ENCODE results near the gene IGF2BP2.
"Not testable (repeated sequence)": the region's sequence is repeated elsewhere in the genome, so short reads cannot be mapped to it uniquely, and the experiment has no call there.

Gene IGF2BP2

GRCh38 chr3:185825006-185825638 lies at the start of gene IGF2BP2:
Gene IGF2BP2, minus strand, starts transcription at chr3:185825042. Its CDS starts 82 bp downstream, at chr3:185824960.
- DNase-seq (ENCODE audit: low read depth in 2 of 3, low spot score in 1 of 3) = peak; percentile 15 to 36 (median 20)

DNA sequence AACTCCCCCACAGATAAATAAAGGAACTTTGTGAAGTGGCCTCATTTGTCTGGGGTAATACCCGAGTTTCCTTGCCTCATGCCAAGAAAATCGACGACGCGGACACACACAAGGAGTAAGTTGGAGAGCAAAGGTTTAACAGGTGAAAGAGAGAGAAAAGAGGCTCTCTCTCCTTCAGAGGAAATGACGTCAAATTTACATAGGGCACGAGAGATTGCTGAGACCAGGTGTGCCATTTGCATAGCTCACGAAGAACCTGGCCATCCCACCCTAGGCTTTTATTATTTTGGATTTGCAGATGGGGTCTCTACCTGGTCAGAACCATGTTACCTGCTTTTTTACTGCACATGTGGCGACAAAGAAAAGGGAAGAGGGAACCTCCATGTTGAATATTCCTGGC lies 49.3 kb upstream of the IGF2BP2 start:
- no peak for DNase-seq (ENCODE audit: low read depth in 2 of 3, low spot score in 1 of 3)

GRCh38 chr3:185867650-185868049 lies 42.8 kb upstream of the IGF2BP2 start:
- no peak for DNase-seq (ENCODE audit: low read depth in 2 of 3, low spot score in 1 of 3)

GRCh38 chr3:185866995-185867394 lies 42.2 kb upstream of the IGF2BP2 start:
- DNase-seq (ENCODE audit: low read depth in 2 of 3, low spot score in 1 of 3) = no peak

DNA sequence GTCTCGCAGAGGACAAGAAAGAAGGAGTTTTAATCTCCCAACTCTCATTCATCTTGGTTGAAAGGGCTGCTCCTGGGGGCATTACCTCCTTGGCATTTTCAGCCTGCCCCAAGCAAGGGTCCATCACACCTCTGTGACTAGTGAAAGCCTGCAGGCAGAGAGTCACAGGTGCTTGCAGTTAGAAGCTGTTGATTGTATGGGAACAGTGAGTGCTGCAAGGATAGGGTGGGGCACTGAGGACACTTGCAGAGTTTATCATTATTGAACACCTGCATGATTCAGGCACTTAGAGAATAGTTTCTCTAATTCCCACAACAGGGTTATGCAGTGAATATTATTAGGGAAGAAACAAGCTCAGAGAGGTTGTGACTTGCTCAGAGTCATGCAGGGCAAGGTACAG lies 41.7 kb upstream of the IGF2BP2 start:
- DNase-seq (ENCODE audit: low read depth in 2 of 3, low spot score in 1 of 3) = no peak

GRCh38 chr3:185865247-185865646 lies 40.4 kb upstream of the IGF2BP2 start:
- no peak for DNase-seq (ENCODE audit: low read depth in 2 of 3, low spot score in 1 of 3)

DNA sequence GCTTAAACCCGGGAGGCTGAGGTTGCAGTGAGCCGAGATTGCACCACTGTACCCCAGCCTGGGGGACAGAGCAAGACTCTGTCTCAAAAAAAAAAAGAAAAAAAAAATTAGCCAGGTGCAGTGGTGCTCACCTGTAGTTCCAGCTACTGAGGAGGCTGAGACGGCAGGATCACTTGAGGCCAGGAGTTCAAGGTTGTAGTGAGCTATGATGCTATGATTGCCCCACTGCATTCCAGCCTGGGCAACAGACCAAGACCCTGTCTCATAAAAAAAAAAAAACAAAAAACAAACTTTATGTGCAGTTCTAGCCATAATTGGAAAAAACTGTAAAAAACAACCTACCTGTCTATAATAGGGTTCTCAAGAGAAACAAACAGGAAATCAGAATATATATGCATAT lies 39.9 kb upstream of the IGF2BP2 start:
- no peak for DNase-seq (ENCODE audit: low read depth in 2 of 3, low spot score in 1 of 3)

GRCh38 chr3:185862920-185863319 lies 38.1 kb upstream of the IGF2BP2 start:
- DNase-seq (ENCODE audit: low read depth in 2 of 3, low spot score in 1 of 3) = no peak

DNA sequence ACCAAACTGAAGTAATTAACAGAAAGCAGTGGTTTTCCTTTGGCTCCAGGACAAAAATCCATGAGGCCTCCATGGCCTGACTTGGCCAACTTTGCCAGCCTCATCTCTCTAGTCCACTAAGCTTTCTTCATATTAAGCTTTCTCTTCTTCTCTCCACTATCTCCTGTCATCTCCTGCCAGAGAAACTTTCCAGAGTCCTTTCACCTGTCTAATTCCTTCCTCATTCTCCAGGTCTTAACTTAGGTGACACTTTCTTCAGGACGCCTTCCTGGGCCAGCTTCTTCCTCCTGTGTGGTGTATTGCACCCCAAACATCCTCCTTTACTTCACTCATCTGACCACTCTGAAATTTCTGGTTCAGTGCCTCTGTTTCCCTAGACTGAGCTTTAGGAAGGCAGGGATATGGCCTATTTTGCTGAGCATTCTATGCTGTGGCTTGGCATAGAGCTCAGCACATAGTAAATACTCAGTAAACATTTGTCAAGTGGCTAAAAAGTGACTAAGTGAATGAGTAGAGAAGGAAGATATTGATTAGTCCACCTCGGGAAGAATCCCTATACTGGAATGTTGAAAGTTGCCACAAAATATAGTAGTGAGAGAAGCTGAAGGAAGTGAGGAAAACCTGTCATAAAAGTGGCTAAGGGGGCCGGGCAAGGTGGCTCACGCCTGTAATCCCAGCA lies 34.6 kb upstream of the IGF2BP2 start:
- DNase-seq (ENCODE audit: low read depth in 2 of 3, low spot score in 1 of 3) = no peak

DNA sequence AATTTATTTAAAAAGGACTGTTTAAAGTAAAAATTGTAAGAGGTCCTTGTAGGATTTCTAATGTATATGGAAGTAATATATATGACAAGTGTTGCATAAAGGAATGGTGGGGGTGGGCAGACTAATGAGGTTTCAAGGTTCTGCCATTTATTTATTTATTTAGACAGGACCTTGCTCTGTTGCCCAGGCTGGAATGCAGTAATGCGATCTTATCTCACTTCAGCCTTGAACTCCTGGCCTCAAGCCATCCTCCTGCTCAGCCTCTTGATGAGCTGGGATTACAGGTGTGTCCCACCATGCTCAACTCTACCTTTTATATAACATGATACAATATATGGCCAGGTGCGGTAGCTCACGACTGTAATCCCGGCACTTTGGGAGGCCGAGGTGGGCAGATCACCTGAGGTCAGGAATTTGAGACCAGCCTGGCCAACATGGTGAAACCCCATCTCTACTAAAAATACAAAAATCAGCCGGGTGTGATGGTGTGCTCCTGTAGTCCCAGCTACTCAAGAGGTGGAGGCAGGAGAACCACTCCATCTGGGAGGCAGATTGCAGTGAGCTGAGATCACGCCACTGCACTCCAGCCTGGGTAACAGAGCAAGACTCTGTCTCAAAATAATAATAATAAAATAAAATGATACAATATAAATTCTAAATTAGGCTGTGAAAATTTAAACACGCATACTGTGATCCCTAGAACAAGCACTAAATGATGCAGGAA lies 33.8 kb upstream of the IGF2BP2 start:
- no peak for DNase-seq (ENCODE audit: low read depth in 2 of 3, low spot score in 1 of 3)

DNA sequence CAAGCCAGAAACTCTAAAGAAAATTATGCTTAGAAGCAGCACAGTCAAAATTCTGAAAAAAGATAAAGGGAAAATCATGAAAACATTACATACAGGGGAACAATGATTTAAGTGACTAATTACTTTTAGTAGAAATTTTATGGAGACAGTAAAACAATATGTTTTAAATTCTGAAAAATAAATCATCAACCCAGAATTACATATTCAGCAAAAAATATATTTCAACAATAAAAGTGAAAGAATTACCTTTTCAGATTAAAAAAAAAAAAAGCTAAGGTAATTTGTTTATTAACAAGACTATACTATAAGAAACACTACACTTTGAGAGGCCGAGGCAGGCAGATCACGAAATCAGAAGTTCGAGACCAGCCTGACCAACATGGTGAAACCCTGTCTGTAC lies 32.4 kb upstream of the IGF2BP2 start:
- DNase-seq (ENCODE audit: low read depth in 2 of 3, low spot score in 1 of 3) = no peak

DNA sequence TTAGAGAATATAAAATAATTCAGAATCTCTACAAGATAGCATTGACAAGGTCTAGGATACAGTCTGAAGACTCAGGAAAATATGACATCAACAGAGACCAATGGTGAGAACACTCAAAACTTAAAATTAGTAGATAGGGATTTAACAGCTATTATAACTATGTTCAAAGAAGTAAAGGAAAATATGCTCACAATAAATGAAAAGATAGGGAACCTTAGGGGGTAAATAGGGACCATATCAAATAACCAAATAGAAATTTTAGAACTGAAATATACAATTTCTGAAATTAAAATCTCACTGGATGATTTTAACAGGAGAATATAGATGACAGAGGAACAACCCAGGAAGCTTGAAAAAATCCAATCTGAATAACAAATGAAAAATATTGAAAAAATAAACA lies 31.8 kb upstream of the IGF2BP2 start:
- DNase-seq (ENCODE audit: low read depth in 2 of 3, low spot score in 1 of 3) = no peak

GRCh38 chr3:185853771-185854170 lies 28.9 kb upstream of the IGF2BP2 start:
- DNase-seq (ENCODE audit: low read depth in 2 of 3, low spot score in 1 of 3) = not testable (repeated sequence)

GRCh38 chr3:185852635-185853034 lies 27.8 kb upstream of the IGF2BP2 start:
- DNase-seq (ENCODE audit: low read depth in 2 of 3, low spot score in 1 of 3) = no peak

DNA sequence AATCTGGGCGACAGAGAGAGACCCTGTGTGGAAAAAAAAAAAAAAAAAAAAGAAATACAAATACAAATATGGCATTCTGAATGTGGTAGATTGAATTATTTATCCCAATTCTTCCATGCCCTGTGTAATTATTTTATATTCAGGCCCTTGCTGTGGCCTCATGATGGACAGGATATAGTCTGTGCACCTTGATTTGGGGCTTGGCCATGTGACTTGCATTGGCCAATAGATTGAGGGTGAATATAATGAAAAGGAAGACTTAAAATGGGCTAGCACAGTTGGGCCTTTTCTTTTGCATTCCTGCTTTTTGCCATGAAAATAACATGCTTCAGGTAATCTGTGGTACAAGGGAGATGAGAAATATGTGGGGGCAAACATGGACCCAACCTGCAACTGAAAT lies 27.1 kb upstream of the IGF2BP2 start:
- DNase-seq (ENCODE audit: low read depth in 2 of 3, low spot score in 1 of 3) = no peak

DNA sequence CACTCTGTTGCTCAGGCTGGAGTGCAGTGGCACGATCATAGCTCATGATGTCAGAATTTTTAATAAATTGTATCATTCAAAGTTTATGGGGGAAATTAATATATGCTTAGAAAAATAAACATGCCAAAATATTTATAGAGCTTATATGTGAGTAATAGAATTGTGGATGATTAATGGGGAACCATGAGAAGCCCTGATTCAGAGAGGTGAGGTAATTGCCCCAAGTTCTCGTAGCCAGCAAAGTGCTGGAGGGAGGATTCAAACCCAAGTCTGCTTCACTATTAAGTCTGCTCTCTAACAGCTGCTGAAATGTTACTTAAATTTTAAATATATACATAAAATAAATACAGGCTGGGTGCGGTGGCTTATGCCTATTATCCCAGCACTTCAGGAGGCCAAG lies 26.2 kb upstream of the IGF2BP2 start:
- DNase-seq (ENCODE audit: low read depth in 2 of 3, low spot score in 1 of 3) = no peak

- no peak for DNase-seq (ENCODE audit: low read depth in 2 of 3, low spot score in 1 of 3)
Measured at GRCh38 chr3:185847506-185847905, 22.7 kb upstream of the IGF2BP2 start.

- no peak for DNase-seq (ENCODE audit: low read depth in 2 of 3, low spot score in 1 of 3)
Measured at GRCh38 chr3:185846037-185846436, 21.2 kb upstream of the IGF2BP2 start.

DNA sequence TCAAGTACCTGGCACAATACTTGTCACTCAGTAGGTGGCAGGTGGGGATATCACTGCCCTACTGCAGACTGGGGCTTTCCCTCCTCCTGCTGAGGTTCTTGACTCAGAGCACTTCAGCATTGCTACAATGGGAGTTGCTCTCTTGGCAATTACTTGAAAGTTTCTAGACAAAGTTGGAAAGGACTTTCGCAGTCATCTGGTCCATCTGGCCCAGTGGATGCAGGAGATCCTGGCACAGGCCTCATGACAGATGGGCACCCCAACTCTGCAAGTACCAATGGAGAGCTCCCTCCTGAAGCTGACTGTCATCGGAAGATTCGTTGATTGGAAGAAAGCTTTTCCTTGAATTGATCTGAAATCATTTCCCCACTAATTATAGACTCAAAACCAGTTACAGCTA lies 19.2 kb upstream of the IGF2BP2 start:
- DNase-seq (ENCODE audit: low read depth in 2 of 3, low spot score in 1 of 3) = no peak

DNA sequence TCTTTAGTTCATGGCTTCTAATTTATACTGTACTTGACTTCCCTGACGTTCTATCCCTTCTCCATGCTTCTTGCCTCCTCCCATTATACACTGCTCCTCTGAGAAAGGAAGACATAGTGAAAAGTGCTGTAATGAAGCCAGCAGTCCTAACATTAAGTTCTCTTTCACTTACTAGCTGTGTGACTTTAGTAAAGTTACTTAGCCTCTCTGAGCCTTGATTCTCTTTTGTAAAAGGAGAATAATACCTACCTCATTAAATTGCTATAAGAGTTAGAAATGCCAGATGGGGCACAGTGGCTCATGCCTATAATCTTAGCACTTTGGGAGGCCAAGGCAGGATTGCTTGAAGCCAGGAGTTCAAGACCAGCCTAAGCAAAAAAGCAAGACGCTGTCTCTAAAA lies 18.8 kb upstream of the IGF2BP2 start:
- no peak for DNase-seq (ENCODE audit: low read depth in 2 of 3, low spot score in 1 of 3)

DNA sequence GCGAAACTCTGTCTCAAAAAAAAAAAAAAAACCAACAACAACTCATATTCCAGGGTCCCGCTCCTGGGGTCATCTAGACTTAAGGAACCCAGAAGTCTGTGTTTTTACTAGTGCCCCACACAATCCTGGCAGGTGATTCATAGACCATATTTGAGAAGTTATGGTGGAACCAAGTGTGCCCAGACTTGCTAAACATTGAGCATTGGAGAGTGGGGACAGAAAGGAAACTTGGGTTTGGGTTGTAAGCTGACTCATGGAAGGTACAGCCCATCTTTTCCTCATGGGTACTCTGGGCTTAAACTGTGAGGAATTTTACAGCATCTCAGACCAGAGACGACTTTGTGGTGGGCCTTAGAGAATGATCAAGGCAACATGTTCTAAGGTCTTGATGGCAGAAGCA lies 18.3 kb upstream of the IGF2BP2 start:
- no peak for DNase-seq (ENCODE audit: low read depth in 2 of 3, low spot score in 1 of 3)

DNA sequence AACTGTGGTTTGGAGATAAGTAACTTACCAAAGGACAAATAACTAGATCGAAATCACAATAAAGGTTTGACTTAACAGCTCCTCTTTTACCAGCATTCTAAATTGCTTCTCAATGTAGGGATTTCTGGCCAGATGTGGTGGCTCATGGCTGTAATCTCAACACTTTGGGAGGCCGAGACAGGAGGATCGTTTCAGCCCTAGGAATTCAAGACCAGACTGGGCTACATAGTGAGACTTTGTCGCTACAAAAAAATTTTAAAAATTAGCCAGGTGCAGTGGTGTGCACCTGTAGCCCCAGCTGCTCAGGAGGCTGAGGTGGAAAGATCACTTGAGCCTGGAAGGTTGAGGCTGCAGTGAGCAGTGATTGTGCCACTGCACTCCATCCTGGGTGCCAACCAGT lies 17.4 kb upstream of the IGF2BP2 start:
- no peak for DNase-seq (ENCODE audit: low read depth in 2 of 3, low spot score in 1 of 3)

All from stimulated activated CD4-positive, alpha-beta T cell treated with anti-CD3 and anti-CD28 coated beads, Interleukin-12 subunit alpha, Interleukin-12 subunit beta, amount 100 ng/mL, for 48 hours (primary cell).